PFSK-1 (cell line): ENCODE results near the gene DAW1. TPM values are rescaled to one million over a fixed set of nuclear protein-coding genes. Genes with fewer than 3 reads are reported as not detected.

ENCODE experiments used
- FOXP2 ChIP-seq: optimal IDR thresholded peaks from 2 replicates; pipeline ENCODE3; 2011; ENCODE audit warnings: borderline replicate concordance, control low read depth, inconsistent platforms; ENCODE audit not compliant: insufficient read depth; ENCODE audit errors: extremely low read length, extremely low read depth
- POLR2AphosphoS5 ChIP-seq: IDR thresholded peaks from 2 replicates; pipeline ENCODE4 v1.6.1; 2012; ENCODE audit warnings: low read depth, mild to moderate bottlenecking, control low read depth, low read length, moderate library complexity
- REST ChIP-seq, 2 experiments: IDR thresholded peaks; 2 replicates each; pipeline versions ENCODE4 v1.6.1 to v1.8.0; 2011 to 2012; ENCODE audit warnings: low read depth in 2 of 2, low read length in 2 of 2, control low read depth in 1 of 2, inconsistent platforms in 1 of 2, mild to moderate bottlenecking in 1 of 2, moderate library complexity in 1 of 2; ENCODE audit not compliant: insufficient read depth in 1 of 2
- SIN3A ChIP-seq: IDR thresholded peaks from 2 replicates; pipeline ENCODE4 v1.6.1; 2012; ENCODE audit warnings: mild to moderate bottlenecking, low read length, moderate library complexity, borderline replicate concordance; ENCODE audit not compliant: insufficient read depth
- TAF1 ChIP-seq: IDR thresholded peaks from 2 replicates; pipeline ENCODE4 v1.6.1; 2012; ENCODE audit warnings: low read length, control low read depth, borderline replicate concordance; ENCODE audit not compliant: insufficient read depth
- polyA plus RNA-seq: library from polyadenylated mRNA; unstranded; fragments of >200 nt; gene quantifications from one replicate; pipeline ENCODE4 v1.2.1, GENCODE V29; 2012; ENCODE audit warnings: low read depth, missing spikeins; ENCODE audit not compliant: insufficient read length

Gene DAW1
- polyA plus RNA-seq, result not detected

- TF ChIP-seq FOXP2, result no peak
- TF ChIP-seq SIN3A, result no peak
- no peak for TF ChIP-seq REST (IDR thresholded peaks at IDR 0.05; ENCODE audit: insufficient read depth in 1 of 2, low read depth in 2 of 2, low read length in 2 of 2)
- TF ChIP-seq TAF1, result no peak
- no peak for TF ChIP-seq POLR2AphosphoS5
Observed at GRCh38 chr2:227871375-227871791, at the start of gene DAW1. TSS of gene DAW1 (plus strand) at chr2:227871631. CDS start at chr2:227871690, 59 bp downstream.

GRCh38 chr2:227822416-227823003 lies 48.9 kb upstream of the DAW1 start:
- TF ChIP-seq REST (IDR thresholded peaks at IDR 0.05; ENCODE audit: insufficient read depth in 1 of 2, low read depth in 2 of 2, low read length in 2 of 2) (no peak), TAF1 (no peak), SIN3A (no peak), POLR2AphosphoS5 (no peak), FOXP2 (no peak)

- TF ChIP-seq SIN3A (no peak), TAF1 (no peak), POLR2AphosphoS5 (no peak), FOXP2 (no peak), REST (IDR thresholded peaks at IDR 0.05; ENCODE audit: insufficient read depth in 1 of 2, low read depth in 2 of 2, low read length in 2 of 2) (no peak)
Observed at GRCh38 chr2:227823922-227824321, 47.5 kb upstream of the DAW1 start.

- TF ChIP-seq TAF1 (no peak), REST (IDR thresholded peaks at IDR 0.05; ENCODE audit: insufficient read depth in 1 of 2, low read depth in 2 of 2, low read length in 2 of 2) (no peak), POLR2AphosphoS5 (no peak), FOXP2 (no peak), SIN3A (no peak)
Observed at GRCh38 chr2:227824711-227825110, 46.7 kb upstream of the DAW1 start.

- TF ChIP-seq REST (IDR thresholded peaks at IDR 0.05; ENCODE audit: insufficient read depth in 1 of 2, low read depth in 2 of 2, low read length in 2 of 2), result no peak
- TF ChIP-seq TAF1, result no peak
- TF ChIP-seq FOXP2, result no peak
- no peak for TF ChIP-seq SIN3A
- no peak for TF ChIP-seq POLR2AphosphoS5
Observed at GRCh38 chr2:227826019-227826521, 45.4 kb upstream of the DAW1 start.
